SK-N-SH (cell line): ENCODE data around the gene GRIP2.

ENCODE experiments used
- FOSL2 ChIP-seq: IDR thresholded peaks from 2 replicates; pipeline ENCODE4 v1.4.0; 2012; ENCODE audit warnings: low read depth, mild to moderate bottlenecking, moderate library complexity, borderline replicate concordance
- GABPA ChIP-seq: IDR thresholded peaks from 2 replicates; pipeline ENCODE4 v1.4.0; 2012; ENCODE audit warnings: low read depth, mild to moderate bottlenecking
- POLR2AphosphoS5 ChIP-seq: IDR thresholded peaks from 2 replicates; pipeline ENCODE4 v1.6.1; 2012; ENCODE audit warnings: low read depth, low read length
- TF ChIP-seq, protein P1 (sequence below): fragments of 200-600 bp; sonication (generic); IDR thresholded peaks from 2 replicates; pipeline ENCODE4 v1.6.1; 2017; ENCODE audit warnings: antibody characterized with exemption, mild to moderate bottlenecking, moderate library complexity

DNA sequence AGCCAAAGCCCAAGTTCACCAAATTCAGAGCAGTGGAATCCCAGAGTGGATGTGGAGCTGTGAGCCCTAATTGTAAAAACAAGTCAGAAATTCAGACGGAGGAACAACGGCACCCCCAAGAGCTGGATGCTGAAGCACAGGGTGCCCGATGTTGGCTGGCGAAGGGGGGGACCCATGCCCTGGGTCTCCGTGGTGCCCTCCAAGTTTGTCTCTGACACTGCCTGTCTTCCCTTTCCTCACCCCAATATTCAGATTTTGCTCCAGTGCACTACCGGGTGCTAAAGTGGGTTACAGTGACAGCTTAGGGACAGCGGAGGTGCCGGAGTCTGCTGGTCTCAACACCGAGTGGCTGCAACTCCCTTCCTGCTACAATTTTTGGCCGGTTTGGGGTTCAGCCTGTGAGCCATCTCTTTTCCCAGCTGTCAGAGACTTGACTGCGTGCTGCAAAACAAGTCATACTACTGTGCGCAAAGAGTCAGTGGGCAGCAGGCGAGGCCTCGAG lies 6.6 kb downstream of the GRIP2 start:
- TF ChIP-seq, protein P1, sequence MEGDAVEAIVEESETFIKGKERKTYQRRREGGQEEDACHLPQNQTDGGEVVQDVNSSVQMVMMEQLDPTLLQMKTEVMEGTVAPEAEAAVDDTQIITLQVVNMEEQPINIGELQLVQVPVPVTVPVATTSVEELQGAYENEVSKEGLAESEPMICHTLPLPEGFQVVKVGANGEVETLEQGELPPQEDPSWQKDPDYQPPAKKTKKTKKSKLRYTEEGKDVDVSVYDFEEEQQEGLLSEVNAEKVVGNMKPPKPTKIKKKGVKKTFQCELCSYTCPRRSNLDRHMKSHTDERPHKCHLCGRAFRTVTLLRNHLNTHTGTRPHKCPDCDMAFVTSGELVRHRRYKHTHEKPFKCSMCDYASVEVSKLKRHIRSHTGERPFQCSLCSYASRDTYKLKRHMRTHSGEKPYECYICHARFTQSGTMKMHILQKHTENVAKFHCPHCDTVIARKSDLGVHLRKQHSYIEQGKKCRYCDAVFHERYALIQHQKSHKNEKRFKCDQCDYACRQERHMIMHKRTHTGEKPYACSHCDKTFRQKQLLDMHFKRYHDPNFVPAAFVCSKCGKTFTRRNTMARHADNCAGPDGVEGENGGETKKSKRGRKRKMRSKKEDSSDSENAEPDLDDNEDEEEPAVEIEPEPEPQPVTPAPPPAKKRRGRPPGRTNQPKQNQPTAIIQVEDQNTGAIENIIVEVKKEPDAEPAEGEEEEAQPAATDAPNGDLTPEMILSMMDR: no peak
- TF ChIP-seq FOSL2: no peak
- no peak for TF ChIP-seq GABPA
- TF ChIP-seq POLR2AphosphoS5: no peak
